HUES64 (cell line): Measurements from ENCODE around the gene SFT2D1. TPM values are rescaled to one million over a fixed set of nuclear protein-coding genes. Genes with fewer than 3 reads are reported as not detected.
"Not testable (repeated sequence)": the region's sequence is repeated elsewhere in the genome, so short reads cannot be mapped to it uniquely, and the experiment has no call there.

Source experiments
- H3K27ac ChIP-seq: 2 replicates; pipeline ENCODE4 v1.7.0; 2013; ENCODE audit warnings: low read depth, low read length, inconsistent platforms
- H3K27me3 ChIP-seq: 2 replicates; pipeline ENCODE4 v1.6.1; 2013; ENCODE audit warnings: mild to moderate bottlenecking, low read length; ENCODE audit not compliant: insufficient read depth
- H3K36me3 ChIP-seq: 2 replicates; pipeline ENCODE4 v1.6.1; 2013; ENCODE audit warnings: mild to moderate bottlenecking, low read length; ENCODE audit not compliant: insufficient read depth
- H3K4me1 ChIP-seq: 2 replicates; pipeline ENCODE4 v1.6.1; 2013; ENCODE audit warnings: mild to moderate bottlenecking, low read length, moderate library complexity; ENCODE audit not compliant: insufficient read depth
- H3K4me3 ChIP-seq: 2 replicates; pipeline ENCODE4 v1.5.1; 2013; ENCODE audit warnings: mild to moderate bottlenecking, low read length, moderate library complexity
- H3K9ac ChIP-seq: 2 replicates; pipeline ENCODE4 v1.6.1; 2013; ENCODE audit warnings: mild to moderate bottlenecking, low read depth, low read length
- H3K9me3 ChIP-seq: 2 replicates; pipeline ENCODE4 v1.6.1; 2013; ENCODE audit warnings: low read depth, low read length; ENCODE audit not compliant: insufficient read depth
- WGBS: fragments of 150-250, 120-280 bp; methylation state at CpG from one replicate; pipeline ENCODE4 v1.1.7; 2013; ENCODE audit warnings: missing lambda C conversion rate; 5-methylcytosine and 5-hydroxymethylcytosine counted together
- polyA plus RNA-seq, 2 experiments: library from polyadenylated mRNA; stranded (reverse); fragments of 50-300 nt; gene quantifications; one replicate each; pipeline ENCODE4 v1.2.3, GENCODE V29; 2013

The SFT2D1 gene
- 40.1 TPM for polyA plus RNA-seq (2013, experiment 1 of 2)
- polyA plus RNA-seq (2013, experiment 2 of 2): 43.3 TPM

DNA sequence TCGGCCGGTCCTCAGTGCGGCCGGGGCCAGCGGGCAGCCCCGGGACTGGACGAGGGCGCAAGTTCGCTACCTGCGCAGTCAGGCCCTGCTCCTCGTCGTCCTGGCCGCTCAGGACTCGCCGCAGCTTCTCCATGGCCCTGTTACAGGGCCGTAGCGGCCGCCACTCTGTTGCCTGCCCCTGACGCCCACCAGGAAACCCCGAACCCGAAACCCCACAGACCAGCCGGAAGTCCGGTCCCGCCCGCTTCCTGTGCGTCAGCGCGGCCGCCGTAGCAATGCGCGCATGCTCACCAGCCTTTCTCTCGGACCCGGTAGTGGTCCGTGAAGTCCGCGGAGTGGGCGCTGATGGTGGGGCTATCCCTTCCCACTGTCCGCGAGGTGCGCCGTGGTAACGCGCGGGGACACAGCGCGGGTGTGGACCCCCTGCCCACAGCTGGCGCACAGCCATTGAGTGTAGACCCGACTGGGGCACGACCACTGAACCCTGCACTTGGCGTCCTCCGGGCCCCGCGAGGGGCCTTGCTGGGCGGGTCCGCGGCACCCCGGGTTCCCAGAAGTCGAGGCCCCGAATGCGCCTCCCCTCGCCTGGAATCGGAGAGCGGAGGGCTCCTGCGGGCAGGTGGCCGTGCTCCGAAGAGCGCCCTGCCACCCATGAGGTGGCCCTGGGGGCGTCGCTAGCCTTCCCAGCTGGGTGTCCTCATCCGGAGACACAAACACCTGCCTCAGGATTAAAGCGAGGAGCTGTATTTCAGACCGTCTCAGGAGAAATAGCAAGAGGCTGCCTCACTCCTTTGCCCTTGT is at the start of gene SFT2D1:
Gene SFT2D1, minus strand, starts transcription at position 197 of the 801 bp plus-strand sequence. Its CDS starts 64 bp downstream, at position 133.
- Histone ChIP-seq H3K27me3 (no peaks in the 10 kb centered on the region), H3K9ac (peak within 1 kb of the TSS; percentile 86), H3K27ac (peak within 1 kb of the TSS; percentile 76), H3K4me1 (peaks cover 10% of the 10 kb centered on the region; the same call in 1 of the 2 replicates), H3K4me3 (peak within 1 kb of the TSS; percentile 88), H3K36me3 (peaks cover 14% of the 10 kb centered on the region), H3K9me3 (no peaks in the 10 kb centered on the region)
- under 1% methylated on average over 73 of the region's 73 CpGs for WGBS

DNA sequence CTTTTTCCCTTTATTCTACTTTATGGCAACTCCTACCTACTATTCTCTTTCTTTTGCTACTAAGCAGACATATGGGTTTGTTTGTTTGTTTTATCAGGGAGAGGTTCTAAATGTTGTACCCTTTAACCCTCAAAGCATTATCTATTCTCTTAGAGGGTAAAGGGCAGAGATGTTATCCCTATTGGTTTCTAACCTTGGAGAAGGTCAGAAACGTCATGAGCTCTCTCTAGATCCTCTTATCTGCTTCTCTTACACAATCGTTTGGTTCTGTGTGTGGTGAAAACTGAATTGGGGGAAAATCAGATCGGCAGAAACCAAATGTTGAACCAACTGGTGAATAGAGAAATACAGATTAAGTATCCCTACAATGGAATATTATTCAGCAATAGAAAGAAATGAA is 46.8 kb upstream of the SFT2D1 start:
- H3K4me3 ChIP-seq: no peak overlapping the region
- H3K27ac ChIP-seq: no peak overlapping the region
- H3K9ac ChIP-seq: no peak overlapping the region
- H3K4me1 ChIP-seq: no peaks in the 10 kb centered on the region
- no peaks in the 10 kb centered on the region for H3K9me3 ChIP-seq
- 94% methylated on average over 2 of the region's 3 CpGs for WGBS
- no peaks in the 10 kb centered on the region for H3K36me3 ChIP-seq
- no peaks in the 10 kb centered on the region for H3K27me3 ChIP-seq

- H3K4me3 ChIP-seq: no peak overlapping the region
- 94% methylated on average over 13 of the region's 13 CpGs for WGBS
Observed at GRCh38 chr6:166388290-166389004, 46.1 kb upstream of the SFT2D1 start.

DNA sequence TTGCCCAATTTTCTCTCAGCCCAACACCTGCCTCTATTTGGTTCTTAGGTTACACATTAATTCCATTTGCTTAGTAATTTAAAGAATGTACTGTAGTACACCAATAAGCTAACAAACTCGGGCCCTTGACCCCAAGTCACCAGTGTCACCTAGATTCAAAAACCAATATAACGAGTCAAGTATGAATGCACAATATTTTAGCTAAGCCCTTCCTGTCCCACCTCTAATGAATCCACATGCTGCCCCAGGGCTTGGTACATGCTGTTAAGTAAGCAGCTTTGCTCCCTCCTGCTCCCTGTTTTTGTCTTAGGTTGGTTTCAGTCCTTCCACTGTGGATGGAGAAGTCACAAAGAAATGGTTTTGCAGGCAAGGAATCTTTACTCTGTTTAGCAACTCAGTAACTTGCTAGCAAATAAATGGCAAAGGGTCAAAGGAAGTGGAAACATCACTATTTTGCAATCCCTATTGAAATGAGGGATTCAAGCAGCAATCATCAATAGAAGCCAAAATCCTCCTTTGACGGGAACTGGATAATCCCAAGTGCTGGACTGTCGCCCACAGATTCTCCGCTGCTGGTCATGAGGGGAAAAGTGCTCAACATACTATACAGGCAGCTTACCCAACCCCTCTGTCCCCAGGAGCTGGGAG is 45.4 kb upstream of the SFT2D1 start:
- Histone ChIP-seq H3K9ac (no peak overlapping the region), H3K9me3 (no peaks in the 10 kb centered on the region), H3K27ac (no peak overlapping the region), H3K4me3 (no peak overlapping the region), H3K36me3 (no peaks in the 10 kb centered on the region), H3K27me3 (no peaks in the 10 kb centered on the region), H3K4me1 (no peaks in the 10 kb centered on the region)
- WGBS: 93% methylated on average over 5 of the region's 5 CpGs

More at GRCh38 chr6:166388290-166389004, 46.1 kb upstream of the SFT2D1 start:
- H3K27ac ChIP-seq: no peak overlapping the region
- no peaks in the 10 kb centered on the region for H3K36me3 ChIP-seq
- no peaks in the 10 kb centered on the region for H3K27me3 ChIP-seq
- H3K9ac ChIP-seq: no peak overlapping the region
- no peaks in the 10 kb centered on the region for H3K4me1 ChIP-seq
- H3K9me3 ChIP-seq: no peaks in the 10 kb centered on the region

DNA sequence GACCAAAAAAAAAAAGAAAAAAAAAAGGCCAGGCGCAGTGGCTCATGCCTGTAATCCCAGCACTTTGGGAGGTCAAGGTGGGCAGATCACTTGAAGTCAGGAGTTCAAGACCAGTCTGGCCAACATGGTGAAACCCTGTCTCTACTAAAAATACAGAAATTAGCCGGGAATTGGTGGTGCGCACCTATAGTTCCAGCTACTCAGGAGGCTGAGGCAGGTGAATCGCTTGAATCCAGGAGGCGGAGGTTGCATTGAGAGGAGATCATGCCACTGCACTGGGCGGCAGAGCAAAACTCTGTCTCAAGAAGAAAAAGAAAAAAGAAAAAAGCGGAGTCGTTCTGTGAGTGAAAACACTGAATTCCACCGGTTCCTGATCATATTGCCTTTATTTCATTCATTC is 44.8 kb upstream of the SFT2D1 start:
- H3K27me3 ChIP-seq, H3K9me3 ChIP-seq, H3K27ac ChIP-seq, H3K36me3 ChIP-seq, H3K4me3 ChIP-seq, H3K4me1 ChIP-seq, H3K9ac ChIP-seq: not testable (repeated sequence)
- 93% methylated on average over 9 of the region's 9 CpGs for WGBS

GRCh38 chr6:166386111-166386510 is 43.8 kb upstream of the SFT2D1 start:
- Histone ChIP-seq H3K27me3 (peaks cover 3% of the 10 kb centered on the region), H3K27ac (no peak overlapping the region), H3K36me3 (no peaks in the 10 kb centered on the region), H3K9me3 (no peaks in the 10 kb centered on the region), H3K4me1 (peaks cover 4% of the 10 kb centered on the region; the same call in 1 of the 2 replicates), H3K9ac (no peak overlapping the region), H3K4me3 (no peak overlapping the region)
- 92% methylated on average over 9 of the region's 9 CpGs for WGBS

DNA sequence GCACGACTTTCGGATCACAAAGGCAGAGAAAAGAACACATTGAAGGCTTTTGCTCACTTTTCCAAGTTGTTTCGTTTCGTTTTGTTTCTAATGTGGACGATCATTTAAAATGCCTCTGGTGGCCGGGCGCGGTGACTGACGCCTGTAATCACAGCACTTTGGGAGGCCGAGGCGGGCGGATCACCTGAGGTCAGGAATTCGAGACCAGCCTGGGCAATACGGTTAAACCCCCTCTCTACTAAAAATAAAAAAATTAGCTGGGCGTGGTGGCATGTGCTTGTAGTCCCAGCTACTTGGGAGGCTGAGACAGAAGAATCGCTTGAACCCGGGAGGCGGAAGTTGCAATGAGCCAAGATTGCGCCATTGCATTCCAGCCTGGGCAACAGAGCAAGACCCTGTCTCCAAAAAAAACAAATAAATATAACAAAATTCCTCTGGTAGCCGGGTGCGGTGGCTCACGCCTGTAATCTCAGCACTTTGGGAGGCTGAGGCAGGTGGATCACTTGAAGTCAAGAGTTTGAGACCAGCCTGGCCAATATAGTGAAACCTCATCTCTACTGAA is 41.5 kb upstream of the SFT2D1 start:
- WGBS: 39% methylated on average over 22 of the region's 22 CpGs

DNA sequence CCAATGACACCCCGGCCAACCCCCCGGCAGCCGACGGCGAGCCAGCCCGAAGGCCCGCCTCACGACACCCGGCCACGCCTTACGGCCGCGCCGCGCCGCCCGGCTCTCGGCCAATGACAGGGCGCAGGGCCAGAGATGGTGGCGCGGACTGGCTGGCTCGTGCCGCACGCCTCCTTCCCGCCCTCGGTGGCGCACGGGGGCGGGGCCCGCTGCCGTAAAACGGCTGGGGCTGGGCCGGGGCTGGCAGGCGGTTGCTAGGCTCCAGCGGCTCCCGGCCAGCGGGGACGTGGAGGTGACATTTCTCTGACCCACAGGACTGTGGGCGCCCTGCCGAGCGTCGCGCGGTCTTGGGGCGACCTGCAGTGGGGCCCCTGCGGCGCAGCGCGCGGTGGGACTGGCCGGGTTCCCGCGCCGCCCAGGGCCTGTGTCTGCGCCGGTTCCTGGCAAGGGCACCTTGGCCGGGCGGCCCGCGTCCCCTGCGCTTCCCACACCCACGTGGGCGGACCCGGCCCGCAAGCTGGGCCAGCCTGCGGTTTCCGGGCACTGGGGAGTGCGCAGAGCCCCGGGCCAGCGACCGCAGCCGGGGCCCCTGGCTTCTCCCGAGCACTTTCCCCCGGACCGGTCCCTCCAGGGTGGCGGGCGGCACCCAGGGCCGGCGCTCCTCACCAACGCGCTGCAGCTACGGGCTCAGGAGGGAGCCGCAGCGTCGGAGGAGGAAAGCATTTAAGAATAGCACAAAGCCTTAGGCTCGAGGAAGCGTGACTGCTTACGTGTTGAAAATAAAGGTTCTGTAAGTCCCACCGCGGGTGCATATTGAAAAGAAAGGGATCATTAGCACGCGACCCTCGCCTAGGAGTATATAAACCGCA is 40.8 kb upstream of the SFT2D1 start, which contains the start of gene MPC1:
Gene MPC1, minus strand, starts transcription at position 8 of the 869 bp plus-strand sequence. CDS start 64 bp downstream, outside the sequence.
- Histone ChIP-seq H3K4me3 (peak within 1 kb of the TSS; percentile 83), H3K4me1 (peaks cover 5% of the 10 kb centered on the region; the same call in 1 of the 2 replicates), H3K27ac (peak within 1 kb of the TSS; percentile 89; the same call in 1 of the 2 replicates), H3K9me3 (no peaks in the 10 kb centered on the region), H3K9ac (peak within 1 kb of the TSS; percentile 86), H3K27me3 (peaks cover 3% of the 10 kb centered on the region), H3K36me3 (no peaks in the 10 kb centered on the region)
- WGBS: under 1% methylated on average over 94 of the region's 94 CpGs

More for the DNA sequence above, 41.5 kb upstream of the SFT2D1 start:
- H3K9me3 ChIP-seq, H3K4me1 ChIP-seq, H3K27me3 ChIP-seq, H3K36me3 ChIP-seq: not testable (repeated sequence)
- Histone ChIP-seq H3K27ac (peak overlapping the region; percentile 89; the same call in 1 of the 2 replicates), H3K4me3 (peak overlapping the region; percentile 83), H3K9ac (peak overlapping the region; percentile 86)

DNA sequence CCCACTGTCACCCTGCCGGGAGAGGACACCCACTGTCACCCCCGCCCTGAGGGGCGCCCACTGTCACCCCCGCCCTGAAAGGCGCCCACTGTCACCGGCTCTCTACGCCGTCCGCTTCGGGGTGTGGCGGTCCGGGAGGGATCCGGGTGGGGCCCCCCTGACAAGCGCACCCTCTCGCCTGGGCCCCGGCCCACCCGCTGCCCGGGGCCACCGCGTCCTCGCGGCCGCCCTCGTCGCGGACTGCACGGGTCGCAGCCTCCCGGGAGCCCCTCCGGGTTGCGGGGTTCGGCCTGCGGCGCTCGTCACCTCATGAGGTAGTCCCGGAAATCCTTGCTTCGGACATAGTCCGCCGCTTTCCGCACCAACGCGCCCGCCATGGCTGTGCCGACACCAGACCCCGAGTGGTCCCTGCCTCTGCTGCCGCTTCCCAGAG is 40.2 kb upstream of the SFT2D1 start:
- H3K4me1 ChIP-seq: peaks cover 5% of the 10 kb centered on the region; the same call in 1 of the 2 replicates
- WGBS: under 1% methylated on average over 46 of the region's 46 CpGs
- H3K36me3 ChIP-seq: no peaks in the 10 kb centered on the region
- peaks cover 3% of the 10 kb centered on the region for H3K27me3 ChIP-seq
- peak overlapping the region; percentile 83 for H3K4me3 ChIP-seq
- no peaks in the 10 kb centered on the region for H3K9me3 ChIP-seq
- H3K27ac ChIP-seq: no peak overlapping the region
- H3K9ac ChIP-seq: no peak overlapping the region
